ENCODE data around the gene RPL22. TPM values are rescaled to one million over a fixed set of nuclear protein-coding genes. Genes with fewer than 3 reads are reported as not detected.

RPL22 gene
- total and polyA plus RNA-seq, 2 of the 13 experiments (the other 11 are each of a cell fraction or from before 2014, with no cell fraction given): 214 to 545 TPM

- TF ChIP-seq ZNF577 (CRISPR knock-in tag; IDR thresholded peaks at IDR 0.05; ENCODE audit: borderline replicate concordance, low read depth): 0 out of 2 replicates have a peak, but pooled peaks have one; percentile 71
- peak; percentile 34; the same call in 1 of the 2 replicates for TF ChIP-seq KLF13 (CRISPR knock-in tag; IDR thresholded peaks at IDR 0.05)
- TF ChIP-seq FOXA3 (CRISPR knock-in tag; IDR thresholded peaks at IDR 0.05): peak; percentile 82
- peak; percentile 92 for TF ChIP-seq MXD4 (CRISPR knock-in tag; IDR thresholded peaks at IDR 0.05)
- TF ChIP-seq IKZF4 (CRISPR knock-in tag; IDR thresholded peaks at IDR 0.05; ENCODE audit: borderline replicate concordance, low read depth, not compliant biosample characterization): no peak
- peak; percentile 96 for TF ChIP-seq ZHX1 (CRISPR knock-in tag; IDR thresholded peaks at IDR 0.05; ENCODE audit: low read depth)
- TF ChIP-seq NR2F6 (IDR thresholded peaks at IDR 0.05): no peak
- TF ChIP-seq NR2F6 (CRISPR knock-in tag; IDR thresholded peaks at IDR 0.05): no peak; the same call in none of the 2 replicates
- TF ChIP-seq ATF4 (CRISPR knock-in tag; IDR thresholded peaks at IDR 0.05): peak in 1 of 2 experiments; percentile 55; a peak in 1 of 4 replicates
- peak; percentile 77; the same call in 1 of the 2 replicates for TF ChIP-seq TIGD3 (CRISPR knock-in tag; IDR thresholded peaks at IDR 0.05; ENCODE audit: borderline replicate concordance)
- TF ChIP-seq RBM22 (optimal IDR thresholded peaks at IDR 0.05; ENCODE audit: low read length): peak; percentile 52
- TF ChIP-seq ZNF512 (CRISPR knock-in tag; IDR thresholded peaks at IDR 0.05): no peak
- no peak for TF ChIP-seq ATRX (CRISPR knock-in tag; IDR thresholded peaks at IDR 0.05; ENCODE audit: borderline replicate concordance)
- no peak for TF ChIP-seq TRIM24 (CRISPR knock-in tag; IDR thresholded peaks at IDR 0.05)
- TF ChIP-seq IRX3 (CRISPR knock-in tag; IDR thresholded peaks at IDR 0.05; ENCODE audit: borderline replicate concordance, low read depth): no peak
- no peak for TF ChIP-seq ZNF432 (CRISPR knock-in tag; IDR thresholded peaks at IDR 0.05; ENCODE audit: borderline replicate concordance)
- peak; percentile 74; the same call in 1 of the 2 replicates for TF ChIP-seq IRF9 (CRISPR knock-in tag; IDR thresholded peaks at IDR 0.05; ENCODE audit: borderline replicate concordance)
- TF ChIP-seq ZNF20 (CRISPR knock-in tag; IDR thresholded peaks at IDR 0.05): no peak
- TF ChIP-seq SP5 (CRISPR knock-in tag; IDR thresholded peaks at IDR 0.05; ENCODE audit: borderline replicate concordance, low read depth): peak; percentile 95
- TF ChIP-seq ZNF367 (CRISPR knock-in tag; IDR thresholded peaks at IDR 0.05; ENCODE audit: borderline replicate concordance): 0 out of 2 replicates have a peak, but pooled peaks have one; percentile 54
These were observed at the start of gene RPL22 (continued) for GRCh38 chr1:6199298-6200187.
